ENCODE data around the gene SCTR. TPM values are rescaled to one million over a fixed set of nuclear protein-coding genes. Genes with fewer than 3 reads are reported as not detected.

SCTR gene
- total and polyA plus RNA-seq, 2 of the 13 experiments (the other 11 are each of a cell fraction or from before 2014, with no cell fraction given), result not detected

GRCh38 chr2:119436993-119437772, 87.1 kb downstream of the SCTR start (continued):
- TF ChIP-seq ZNF646 (CRISPR knock-in tag; IDR thresholded peaks at IDR 0.05), result no peak
- peak; percentile 1 for TF ChIP-seq HNRNPLL (IDR thresholded peaks at IDR 0.05; ENCODE audit: low read depth, low read length, poor library complexity, severe bottlenecking)
- TF ChIP-seq ZNF768 (CRISPR knock-in tag; IDR thresholded peaks at IDR 0.05), result no peak; the same call in 1 of the 2 replicates
- no peak for TF ChIP-seq ZFY (CRISPR knock-in tag; IDR thresholded peaks at IDR 0.05)
- TF ChIP-seq SP2 (CRISPR knock-in tag; IDR thresholded peaks at IDR 0.05), result no peak
- TF ChIP-seq MAFG (CRISPR knock-in tag; IDR thresholded peaks at IDR 0.05), result no peak
- no peak for TF ChIP-seq U2AF2 (IDR thresholded peaks at IDR 0.05; ENCODE audit: low read depth, low read length)
- TF ChIP-seq ZNF180 (CRISPR knock-in tag; IDR thresholded peaks at IDR 0.05; ENCODE audit: borderline replicate concordance, low read depth), result no peak
- TF ChIP-seq DDIT3 (CRISPR knock-in tag; IDR thresholded peaks at IDR 0.05), result no peak
- no peak for TF ChIP-seq ZNF136 (CRISPR knock-in tag; IDR thresholded peaks at IDR 0.05; ENCODE audit: low read depth)
- TF ChIP-seq AKNA (CRISPR knock-in tag; IDR thresholded peaks at IDR 0.05; ENCODE audit: borderline replicate concordance), result no peak
- TF ChIP-seq CREB3 (CRISPR knock-in tag; IDR thresholded peaks at IDR 0.05), result no peak
- TF ChIP-seq BRCA1 (CRISPR knock-in tag; IDR thresholded peaks at IDR 0.05), result no peak
- no peak for TF ChIP-seq RNF2 (conservative IDR thresholded peaks at IDR 0.05; ENCODE audit: low read depth)
- TF ChIP-seq ZNF451 (CRISPR knock-in tag; IDR thresholded peaks at IDR 0.05), result no peak
- TF ChIP-seq THAP11 (CRISPR knock-in tag; IDR thresholded peaks at IDR 0.05), result no peak
- TF ChIP-seq STAG1 (CRISPR knock-in tag; IDR thresholded peaks at IDR 0.05), result no peak
- TF ChIP-seq NFIC (IDR thresholded peaks at IDR 0.05; ENCODE audit: low read length), result no peak
